ENCODE data around the gene MS4A6E. TPM values are rescaled to one million over a fixed set of nuclear protein-coding genes. Genes with fewer than 3 reads are reported as not detected.

MS4A6E gene
- total RNA-seq, 1 experiment from 2014 or later: not detected

Other genes with a start within 250 kb of the MS4A6E start
- not detected for gene MS4A2, start 238.6 kb upstream of the MS4A6E start, total RNA-seq (2021; ENCODE audit: unreplicated experiment)
- gene MS4A6A, start 144.2 kb upstream of the MS4A6E start, total RNA-seq (2021; ENCODE audit: unreplicated experiment): 0.52 TPM
- gene MS4A4E, start 84.1 kb upstream of the MS4A6E start, total RNA-seq (2021; ENCODE audit: unreplicated experiment): not detected
- 0.22 TPM for gene MS4A4A, start 46.6 kb upstream of the MS4A6E start, total RNA-seq (2021; ENCODE audit: unreplicated experiment)
- 0.22 TPM for gene MS4A7, start 51.3 kb downstream of the MS4A6E start, total RNA-seq (2021; ENCODE audit: unreplicated experiment)
- gene MS4A14, start 69.2 kb downstream of the MS4A6E start, total RNA-seq (2021; ENCODE audit: unreplicated experiment): not detected
- not detected for gene MS4A5, start 102.3 kb downstream of the MS4A6E start, total RNA-seq (2021; ENCODE audit: unreplicated experiment)
- 0.25 TPM for gene MS4A1, start 128.6 kb downstream of the MS4A6E start, total RNA-seq (2021; ENCODE audit: unreplicated experiment)
- not detected for gene MS4A12, start 165.5 kb downstream of the MS4A6E start, total RNA-seq (2021; ENCODE audit: unreplicated experiment)
- not detected for gene MS4A13, start 188.1 kb downstream of the MS4A6E start, total RNA-seq (2021; ENCODE audit: unreplicated experiment)

All from HCT116 (cell line).